Dedifferentiated amniotic fluid mesenchymal stem cell (primary cell): Measurements from ENCODE around the gene GPR35.

Source experiments
- DNase-seq: peaks from one replicate; pipeline ENCODE4 v3.0.0-alpha.2; 2016; ENCODE audit errors: extremely low spot score

GPR35 gene

GRCh38 chr2:240638512-240639160 is 13.4 kb downstream of the GPR35 start:
- DNase-seq, result no peak

- DNase-seq, result no peak
Observed at GRCh38 chr2:240639566-240639965, 14.3 kb downstream of the GPR35 start.

GRCh38 chr2:240640939-240641338 is 15.7 kb downstream of the GPR35 start:
- no peak for DNase-seq

GRCh38 chr2:240642061-240642805 is 17.0 kb downstream of the GPR35 start:
- no peak for DNase-seq

GRCh38 chr2:240642806-240643092 is 17.5 kb downstream of the GPR35 start:
- no peak for DNase-seq

- DNase-seq, result no peak
Observed at GRCh38 chr2:240643093-240643810, 18.0 kb downstream of the GPR35 start.

DNA sequence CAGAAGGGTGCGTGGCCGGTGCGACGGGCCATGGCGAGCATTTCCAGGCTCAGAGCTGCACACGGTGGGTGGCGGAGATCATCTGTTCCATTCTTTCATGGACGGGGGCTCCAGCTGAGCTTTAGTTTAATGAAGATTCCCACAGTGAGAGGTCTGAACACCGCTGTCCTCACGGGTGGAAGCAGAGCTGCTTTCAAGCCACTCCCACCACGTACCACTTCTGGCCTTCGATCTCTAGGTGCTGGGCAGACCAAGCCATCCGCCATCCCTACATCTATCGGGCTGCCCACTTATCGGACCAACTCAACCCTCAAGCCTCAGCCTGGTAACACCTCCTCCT is 18.5 kb downstream of the GPR35 start:
- no peak for DNase-seq

DNA sequence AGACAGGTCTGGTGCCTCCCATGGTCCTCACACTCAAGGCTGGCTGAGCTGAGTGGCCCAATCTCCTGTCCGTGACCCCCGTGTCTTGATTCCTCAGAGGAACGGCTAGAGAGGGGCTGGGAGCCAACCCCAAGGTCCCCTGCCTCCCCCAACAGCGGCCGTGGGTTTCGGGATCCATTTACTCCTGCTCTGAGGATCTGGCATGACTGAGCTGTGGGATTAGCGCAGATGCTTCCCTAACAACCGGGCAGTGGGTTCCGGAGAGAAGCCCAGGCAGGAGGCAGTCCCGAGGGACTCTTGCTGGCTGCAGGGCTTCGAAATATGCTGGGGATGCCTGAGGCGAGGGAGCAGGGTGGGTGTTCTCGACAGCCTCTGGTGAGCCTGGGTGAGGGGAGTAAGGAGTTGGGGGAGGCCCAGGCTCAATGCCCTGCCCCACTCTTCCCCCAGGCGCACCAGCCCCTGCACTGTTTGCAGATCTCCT is 18.9 kb downstream of the GPR35 start:
- no peak for DNase-seq

DNA sequence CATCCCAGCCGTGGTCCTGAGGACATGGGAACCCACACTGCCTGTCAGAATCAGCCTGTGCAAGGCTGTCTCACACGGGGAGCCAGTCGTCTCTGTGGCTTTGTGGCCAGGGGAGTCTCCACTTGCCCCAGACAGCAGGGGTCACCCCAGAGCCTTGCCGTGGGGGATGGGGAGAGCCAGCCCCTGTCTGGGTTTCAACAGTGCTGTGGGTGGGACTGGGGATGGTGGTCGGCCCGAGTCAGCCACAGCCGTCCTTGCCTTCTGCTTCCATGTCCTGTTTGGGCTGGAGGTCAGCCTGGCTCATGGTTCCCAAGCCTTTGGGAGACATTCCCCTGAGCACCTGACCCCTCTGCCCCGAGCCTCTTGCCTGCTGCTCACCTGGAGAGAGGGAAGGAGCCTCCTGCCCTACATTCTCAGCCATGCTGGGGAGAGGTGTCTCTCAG is 19.6 kb downstream of the GPR35 start:
- no peak for DNase-seq

DNA sequence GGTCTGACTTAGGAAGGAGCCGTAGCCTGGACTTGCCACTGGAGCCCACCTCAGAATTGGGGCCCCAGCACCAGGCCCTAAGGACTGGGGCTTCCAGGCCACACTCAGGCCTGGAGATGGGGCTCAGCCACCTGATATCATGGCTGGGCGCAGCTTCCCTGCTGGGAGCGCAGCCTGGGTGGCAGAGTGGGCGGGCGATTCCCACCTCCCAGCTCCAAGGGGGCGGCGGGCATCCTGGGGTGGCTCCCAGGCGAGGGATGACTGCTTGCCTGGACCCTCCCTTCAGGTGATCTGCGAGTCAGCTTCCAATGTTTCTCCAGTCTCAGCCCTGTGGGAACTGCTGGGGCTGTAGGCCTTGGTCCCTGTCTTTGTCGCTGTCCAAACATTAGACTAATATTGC is 20.1 kb downstream of the GPR35 start:
- no peak for DNase-seq

- no peak for DNase-seq
Observed at GRCh38 chr2:240645801-240646175, 20.5 kb downstream of the GPR35 start.

GRCh38 chr2:240646176-240646899 is 21.1 kb downstream of the GPR35 start:
- no peak for DNase-seq

- no peak for DNase-seq
Observed at GRCh38 chr2:240646900-240647502, 21.7 kb downstream of the GPR35 start.

GRCh38 chr2:240647503-240648154 is 22.3 kb downstream of the GPR35 start:
- no peak for DNase-seq

DNA sequence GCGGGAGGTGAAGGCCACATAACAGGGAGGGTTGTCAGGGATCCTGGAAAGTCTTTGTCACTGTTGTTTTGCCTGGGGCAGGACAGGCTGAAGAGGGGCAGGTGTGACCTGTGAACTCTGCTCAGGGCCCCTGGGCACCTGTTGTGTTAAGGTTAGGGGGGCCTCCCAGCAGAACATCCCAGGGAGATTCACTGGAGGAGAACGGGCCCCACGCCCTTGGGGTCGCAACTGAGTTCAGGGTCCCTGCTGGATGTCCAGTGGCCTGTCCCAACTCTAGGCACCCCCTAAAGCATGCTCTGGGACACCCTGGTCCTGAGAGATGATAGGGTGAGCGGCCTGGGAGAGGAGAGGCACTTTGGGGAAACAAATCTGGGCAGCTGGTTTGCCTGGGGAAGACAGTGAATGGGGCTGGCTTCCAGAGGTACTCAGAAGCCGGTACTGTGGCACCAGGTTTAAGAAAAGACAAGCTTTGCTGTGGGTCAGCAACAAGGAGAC is 22.9 kb downstream of the GPR35 start:
- DNase-seq, result no peak

- no peak for DNase-seq
Observed at GRCh38 chr2:240648650-240649275, 23.5 kb downstream of the GPR35 start.

DNA sequence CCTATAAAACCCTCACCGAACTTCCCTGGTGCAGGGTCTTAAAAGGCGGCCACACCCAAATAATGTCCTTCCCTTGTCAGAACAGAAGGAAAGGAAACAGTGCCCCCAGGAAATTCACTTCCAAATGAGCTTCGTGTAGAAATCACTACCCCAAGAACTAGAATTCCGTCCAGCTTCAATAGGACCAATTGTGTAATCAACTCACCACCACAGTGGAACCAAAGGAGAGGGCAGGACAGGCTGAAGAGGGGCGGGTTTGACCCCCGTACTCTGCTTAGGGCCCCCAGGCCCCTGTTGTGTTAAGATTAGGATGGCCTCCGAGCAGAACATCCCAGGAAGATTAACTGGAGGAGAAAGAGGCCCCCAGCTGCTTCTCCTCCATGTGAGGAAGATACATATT is 24.1 kb downstream of the GPR35 start:
- no peak for DNase-seq

- no peak for DNase-seq
Observed at GRCh38 chr2:240650254-240650965, 25.1 kb downstream of the GPR35 start.

- DNase-seq, result no peak
Observed at GRCh38 chr2:240651185-240651584, 25.9 kb downstream of the GPR35 start.
